Stimulated activated CD4-positive, alpha-beta T cell treated with anti-CD3 and anti-CD28 coated beads, Interleukin-4, amount 100 ng/mL, for 48 hours (primary cell): ENCODE data around the gene TMEM165.

Experiments
- DNase-seq, 2 donors: peaks; one replicate each; pipeline ENCODE4 v3.0.0-alpha.2; 2020; ENCODE audit warnings: low read depth in 2 of 2

Gene TMEM165

GRCh38 chr4:55458164-55458563 is 62.4 kb downstream of the TMEM165 start:
- DNase-seq: no peak

GRCh38 chr4:55458611-55459010 is 62.9 kb downstream of the TMEM165 start:
- no peak for DNase-seq

GRCh38 chr4:55466001-55466400 is 70.2 kb downstream of the TMEM165 start:
- DNase-seq: no peak

GRCh38 chr4:55468724-55469123 is 73.0 kb downstream of the TMEM165 start:
- DNase-seq: no peak

- DNase-seq: no peak
These were observed 74.2 kb downstream of the TMEM165 start for GRCh38 chr4:55469979-55470378.
